Retinal pigment epithelial cell (primary cell): ENCODE data around the gene MRTFA.
"Not testable (repeated sequence)": the region's sequence is repeated elsewhere in the genome, so short reads cannot be mapped to it uniquely, and the experiment has no call there.

ENCODE experiments used
- DNase-seq: peaks from one replicate; pipeline ENCODE4 v3.0.0-alpha.2; 2010; ENCODE audit warnings: low read depth
- H3K4me3 ChIP-seq: 2 replicates; pipeline ENCODE4 v1.5.1; 2011; ENCODE audit warnings: mild to moderate bottlenecking, low read length, control low read depth, moderate library complexity
- TF ChIP-seq, protein P1 (sequence below): conservative IDR thresholded peaks from 2 replicates; pipeline ENCODE4 v1.5.1; 2011; ENCODE audit warnings: low read depth, low read length, control low read depth, inconsistent platforms

Gene MRTFA

GRCh38 chr22:40510631-40511364 is 125.7 kb downstream of the MRTFA start:
- TF ChIP-seq, protein P1, sequence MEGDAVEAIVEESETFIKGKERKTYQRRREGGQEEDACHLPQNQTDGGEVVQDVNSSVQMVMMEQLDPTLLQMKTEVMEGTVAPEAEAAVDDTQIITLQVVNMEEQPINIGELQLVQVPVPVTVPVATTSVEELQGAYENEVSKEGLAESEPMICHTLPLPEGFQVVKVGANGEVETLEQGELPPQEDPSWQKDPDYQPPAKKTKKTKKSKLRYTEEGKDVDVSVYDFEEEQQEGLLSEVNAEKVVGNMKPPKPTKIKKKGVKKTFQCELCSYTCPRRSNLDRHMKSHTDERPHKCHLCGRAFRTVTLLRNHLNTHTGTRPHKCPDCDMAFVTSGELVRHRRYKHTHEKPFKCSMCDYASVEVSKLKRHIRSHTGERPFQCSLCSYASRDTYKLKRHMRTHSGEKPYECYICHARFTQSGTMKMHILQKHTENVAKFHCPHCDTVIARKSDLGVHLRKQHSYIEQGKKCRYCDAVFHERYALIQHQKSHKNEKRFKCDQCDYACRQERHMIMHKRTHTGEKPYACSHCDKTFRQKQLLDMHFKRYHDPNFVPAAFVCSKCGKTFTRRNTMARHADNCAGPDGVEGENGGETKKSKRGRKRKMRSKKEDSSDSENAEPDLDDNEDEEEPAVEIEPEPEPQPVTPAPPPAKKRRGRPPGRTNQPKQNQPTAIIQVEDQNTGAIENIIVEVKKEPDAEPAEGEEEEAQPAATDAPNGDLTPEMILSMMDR = no peak
- DNase-seq = no peak
- H3K4me3 ChIP-seq = no peak overlapping the region

- DNase-seq = peak; percentile 78
- TF ChIP-seq, protein P1 = no peak
- no peak overlapping the region for H3K4me3 ChIP-seq
Observed at GRCh38 chr22:40509401-40510134, 127.0 kb downstream of the MRTFA start.

- not testable (repeated sequence) for DNase-seq, H3K4me3 ChIP-seq
Observed at GRCh38 chr22:40508046-40508445, 128.5 kb downstream of the MRTFA start.

DNA sequence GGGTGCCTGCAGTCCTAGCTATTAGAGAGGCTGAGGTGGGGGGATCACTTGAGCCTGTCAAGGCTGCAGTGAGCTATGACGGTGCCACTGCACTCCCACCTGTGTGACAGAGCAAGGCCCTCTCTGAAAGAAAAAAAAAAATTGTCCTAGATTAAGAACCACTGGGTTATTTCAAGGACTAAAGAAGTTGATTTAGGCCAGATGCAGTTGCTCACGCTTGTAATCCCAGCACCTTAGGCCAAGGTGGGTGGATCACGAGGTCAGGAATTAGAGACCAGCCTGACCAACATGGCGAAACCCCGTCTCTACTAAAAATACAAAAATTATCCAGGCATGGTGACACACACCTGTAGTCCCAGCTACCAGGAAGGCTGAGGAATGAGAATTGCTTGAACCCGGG is 129.0 kb downstream of the MRTFA start:
- TF ChIP-seq, protein P1 = no peak
- no peak for DNase-seq
- no peak overlapping the region for H3K4me3 ChIP-seq

- TF ChIP-seq, protein P1 = no peak
- H3K4me3 ChIP-seq = no peak overlapping the region
- no peak for DNase-seq
Observed at GRCh38 chr22:40506762-40507161, 129.8 kb downstream of the MRTFA start.

GRCh38 chr22:40504285-40505249 is 132.0 kb downstream of the MRTFA start:
- TF ChIP-seq, protein P1 = no peak
- H3K4me3 ChIP-seq = no peak overlapping the region
- no peak for DNase-seq

DNA sequence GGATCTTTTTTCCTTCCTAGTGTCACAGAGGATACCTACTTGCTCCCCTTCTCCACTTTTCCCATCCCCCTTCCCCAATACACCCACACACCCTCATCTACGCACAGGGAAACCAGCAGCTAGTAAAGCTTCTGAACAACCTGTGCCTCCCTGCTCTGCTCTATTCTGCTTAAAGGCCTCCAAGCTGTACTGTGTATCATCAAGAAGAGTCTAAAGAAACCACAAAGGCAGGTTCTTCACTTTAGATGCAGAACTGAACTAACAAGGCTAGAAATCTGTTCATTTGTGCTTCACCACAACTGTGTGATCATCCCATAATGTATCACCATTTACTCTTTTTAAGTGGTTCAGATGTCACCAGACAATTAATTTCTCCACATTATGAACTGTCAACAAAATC is 133.6 kb downstream of the MRTFA start:
- no peak overlapping the region for H3K4me3 ChIP-seq
- TF ChIP-seq, protein P1 = no peak
- DNase-seq = no peak

DNA sequence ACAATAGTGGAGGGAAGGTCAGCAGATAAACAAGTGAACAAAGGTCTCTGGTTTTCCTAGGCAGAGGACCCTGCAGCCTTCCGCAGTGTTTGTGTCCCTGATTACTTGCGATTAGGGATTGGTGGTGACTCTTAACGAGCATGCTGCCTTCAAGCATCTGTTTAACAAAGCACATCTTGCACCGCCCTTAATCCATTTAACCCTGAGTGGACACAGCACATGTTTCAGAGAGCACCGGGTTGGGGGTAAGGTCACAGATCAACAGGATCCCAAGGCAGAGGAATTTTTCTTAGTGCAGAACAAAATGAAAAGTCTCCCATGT is 136.1 kb downstream of the MRTFA start:
- DNase-seq, H3K4me3 ChIP-seq: not testable (repeated sequence)
